Left ventricle myocardium inferior (tissue), 1 donor: ENCODE results near the gene TRIM40. TPM values are rescaled to one million over a fixed set of nuclear protein-coding genes. Genes with fewer than 3 reads are reported as not detected.

ENCODE experiments used
- DNase-seq: peaks from one replicate; pipeline ENCODE4 v3.0.0-alpha.2; 2020
- H3K27ac ChIP-seq: fragments of 200-600 bp; replicated peaks from 2 replicates; pipeline ENCODE4 v1.8.0; 2021
- H3K27me3 ChIP-seq: fragments of 200-600 bp; 2 replicates; pipeline ENCODE4 v1.8.0; 2021; ENCODE audit warnings: low read depth
- H3K36me3 ChIP-seq: fragments of 200-600 bp; 2 replicates; pipeline ENCODE4 v1.8.0; 2021
- H3K4me1 ChIP-seq: fragments of 200-600 bp; 2 replicates; pipeline ENCODE4 v1.8.0; 2021
- H3K4me3 ChIP-seq: fragments of 200-600 bp; 2 replicates; pipeline ENCODE4 v1.8.0; 2021; ENCODE audit warnings: mild to moderate bottlenecking, moderate library complexity
- H3K9me3 ChIP-seq: fragments of 200-600 bp; replicated peaks from 2 replicates; pipeline ENCODE4 v1.8.0; 2021
- CTCF ChIP-seq: fragments of 200-600 bp; IDR thresholded peaks from 2 replicates; pipeline ENCODE4 v1.8.0; 2021; ENCODE audit warnings: antibody characterized with exemption, mild to moderate bottlenecking, borderline replicate concordance
- intact Hi-C: fragments of 100-400 bp; cut with micrococcal nuclease; formaldehyde crosslinking; loops from one replicate; pipeline ENCODE4 v1.11.0; 2022
- total RNA-seq: library from RNA; stranded (reverse); fragmentation: NEBNext Ultra II Directional; extraction: Animal tissue kit (Norgen Biotek cat#: 25700); gene quantifications from one replicate; pipeline ENCODE4 v1.2.1, GENCODE V29; 2021
- donor health status: DM: no; HTN: yes; CAD: no; lungs with severe emphysema.

TRIM40 gene
- total RNA-seq, 1 donor from 2014 or later = not detected

GRCh38 chr6:30175765-30176164, 39.8 kb downstream of the TRIM40 start:
- intact Hi-C loops = no loop called here
- Histone ChIP-seq H3K27me3 (peaks cover 79% of the 10 kb centered on the region), H3K27ac (no peak overlapping the region), H3K4me1 (peaks cover 11% of the 10 kb centered on the region), H3K9me3 (peaks cover 10% of the 10 kb centered on the region), H3K36me3 (no peaks in the 10 kb centered on the region), H3K4me3 (no peak overlapping the region)
- DNase-seq = no peak
- no peak for TF ChIP-seq CTCF

- intact Hi-C loops = no loop called here
- peaks cover 48% of the 10 kb centered on the region for H3K27me3 ChIP-seq
- no peak for DNase-seq
These were observed 42.9 kb downstream of the TRIM40 start for GRCh38 chr6:30178837-30179236.

GRCh38 chr6:30180145-30180544, 44.2 kb downstream of the TRIM40 start:
- DNase-seq = no peak
- Histone ChIP-seq H3K36me3 (peaks cover 6% of the 10 kb centered on the region), H3K4me3 (no peak overlapping the region), H3K27me3 (peaks cover 35% of the 10 kb centered on the region), H3K4me1 (no peaks in the 10 kb centered on the region), H3K27ac (no peak overlapping the region), H3K9me3 (peaks cover 10% of the 10 kb centered on the region)
- intact Hi-C loops = no loop called here
- TF ChIP-seq CTCF = no peak

More at GRCh38 chr6:30178837-30179236, 42.9 kb downstream of the TRIM40 start:
- TF ChIP-seq CTCF = no peak
- Histone ChIP-seq H3K27ac (no peak overlapping the region), H3K4me3 (no peak overlapping the region), H3K9me3 (peaks cover 10% of the 10 kb centered on the region), H3K4me1 (no peaks in the 10 kb centered on the region), H3K36me3 (no peaks in the 10 kb centered on the region)

GRCh38 chr6:30184417-30185031, 48.6 kb downstream of the TRIM40 start:
- Histone ChIP-seq H3K4me3 (no peak overlapping the region), H3K27me3 (no peaks in the 10 kb centered on the region), H3K9me3 (peaks cover 8% of the 10 kb centered on the region), H3K27ac (no peak overlapping the region), H3K36me3 (peaks cover 43% of the 10 kb centered on the region), H3K4me1 (no peaks in the 10 kb centered on the region)
- intact Hi-C loops = no loop called here
- no peak for DNase-seq
- no peak for TF ChIP-seq CTCF

GRCh38 chr6:30185846-30186484, 50.0 kb downstream of the TRIM40 start:
- intact Hi-C loops = no loop called here
- no peak for TF ChIP-seq CTCF
- Histone ChIP-seq H3K9me3 (no peaks in the 10 kb centered on the region), H3K4me1 (no peaks in the 10 kb centered on the region), H3K36me3 (peaks cover 57% of the 10 kb centered on the region), H3K27ac (no peak overlapping the region), H3K27me3 (no peaks in the 10 kb centered on the region), H3K4me3 (no peak overlapping the region)
- no peak for DNase-seq
